Heart left ventricle (tissue), 13 donors: Measurements from ENCODE around the gene FAM120B.

Experiments used
- POLR2A ChIP-seq, 2 donors: fragments of 450-650 bp; IDR thresholded peaks; one replicate each; pipeline ENCODE4 v1.6.1; 2017; ENCODE audit warnings: antibody characterized with exemption in 2 of 2, mild to moderate bottlenecking in 2 of 2, moderate library complexity in 2 of 2
- TF ChIP-seq, protein P1 (sequence below), 12 donors: fragments of 200-600 bp; sonication (generic) in 4 of 12; IDR thresholded peaks; one replicate each; pipeline versions ENCODE4 v1.5.0 to v1.8.0; 2018 to 2022; ENCODE audit warnings: antibody characterized with exemption in 12 of 12, mild to moderate bottlenecking in 5 of 12
- donor health status: ischemic (EF 13 %, LVEDD 7.1; RV severe dilation, severe dysfunction).
- donor health status: DM: no; HTN: yes; CAD: no.
- donor health status: DM: no; HTN: no; CAD: no.
- donor health status: ischemic (EF 25% LVEDD 6.9; RV normal size, moderate dysfunction).
- donor health status: ischemic (EF 25% LVEDD 5.7; RV mildly dilated, moderate dysfunction).
- donor health status: ischemic (EF 35%, LVEDD 5.7; RV mildly dilated, moderate dysfunction).
- donor health status: nonischemic (EF 11% LVEDD 7.7; RV severe dilation, severe dysfunction).
- donor health status: DM: yes; HTN: yes; CAD: no.
- donor health status: PGD.
- donor health status: ischemic (EF 29% LVEDD 5.4; RV normal size, mild dysfunction).
- donor health status: nonischemic (EF 23%, LVEDD 6.1; RV moderate dilation, normal function).

DNA sequence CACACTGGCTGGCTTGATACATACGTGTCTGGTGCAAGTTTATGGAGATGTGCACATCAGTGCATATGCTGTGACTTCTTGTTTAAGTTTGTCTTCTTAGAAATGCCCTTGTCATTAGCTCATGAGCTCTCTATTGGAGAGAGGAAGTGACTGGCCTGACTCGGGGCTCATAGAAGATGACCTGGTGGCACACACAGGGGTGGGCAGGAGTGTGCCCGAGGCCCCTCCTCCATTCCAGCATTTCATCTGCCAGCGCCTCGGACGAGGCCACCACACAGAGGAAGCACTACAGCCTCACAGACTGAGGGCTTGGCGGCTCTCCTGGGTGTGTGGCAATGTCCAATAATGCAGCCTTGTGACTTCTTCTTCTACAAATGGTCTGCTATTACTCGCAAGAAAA, 109.7 kb downstream of the FAM120B start:
- TF ChIP-seq, protein P1, sequence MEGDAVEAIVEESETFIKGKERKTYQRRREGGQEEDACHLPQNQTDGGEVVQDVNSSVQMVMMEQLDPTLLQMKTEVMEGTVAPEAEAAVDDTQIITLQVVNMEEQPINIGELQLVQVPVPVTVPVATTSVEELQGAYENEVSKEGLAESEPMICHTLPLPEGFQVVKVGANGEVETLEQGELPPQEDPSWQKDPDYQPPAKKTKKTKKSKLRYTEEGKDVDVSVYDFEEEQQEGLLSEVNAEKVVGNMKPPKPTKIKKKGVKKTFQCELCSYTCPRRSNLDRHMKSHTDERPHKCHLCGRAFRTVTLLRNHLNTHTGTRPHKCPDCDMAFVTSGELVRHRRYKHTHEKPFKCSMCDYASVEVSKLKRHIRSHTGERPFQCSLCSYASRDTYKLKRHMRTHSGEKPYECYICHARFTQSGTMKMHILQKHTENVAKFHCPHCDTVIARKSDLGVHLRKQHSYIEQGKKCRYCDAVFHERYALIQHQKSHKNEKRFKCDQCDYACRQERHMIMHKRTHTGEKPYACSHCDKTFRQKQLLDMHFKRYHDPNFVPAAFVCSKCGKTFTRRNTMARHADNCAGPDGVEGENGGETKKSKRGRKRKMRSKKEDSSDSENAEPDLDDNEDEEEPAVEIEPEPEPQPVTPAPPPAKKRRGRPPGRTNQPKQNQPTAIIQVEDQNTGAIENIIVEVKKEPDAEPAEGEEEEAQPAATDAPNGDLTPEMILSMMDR (IDR thresholded peaks at IDR 0.05) = no peak
- no peak for TF ChIP-seq POLR2A (IDR thresholded peaks at IDR 0.05)
